Stimulated activated CD4-positive, alpha-beta T cell treated with anti-CD3 and anti-CD28 coated beads, Interleukin-2, amount 100 ng/mL, for 4 hours (primary cell): ENCODE data around the gene CDKN2A.

Experiments
- DNase-seq: peaks from one replicate; pipeline ENCODE4 v3.0.0-alpha.2; 2020; ENCODE audit warnings: low read depth

CDKN2A gene

GRCh38 chr9:21993893-21994555 is at the start of gene CDKN2A:
TSS of gene CDKN2A (minus strand) at chr9:21994392.
- no peak for DNase-seq

- no peak for DNase-seq
Measured at GRCh38 chr9:22043928-22044327, 49.7 kb upstream of the CDKN2A start.

GRCh38 chr9:22041775-22042174 is 47.6 kb upstream of the CDKN2A start:
- DNase-seq, result no peak

GRCh38 chr9:22041344-22041743 is 47.2 kb upstream of the CDKN2A start:
- no peak for DNase-seq

GRCh38 chr9:22040760-22041159 is 46.6 kb upstream of the CDKN2A start:
- DNase-seq, result no peak

GRCh38 chr9:22039258-22039657 is 45.1 kb upstream of the CDKN2A start:
- DNase-seq, result no peak

- DNase-seq, result no peak
Measured at GRCh38 chr9:22037954-22038690, 43.9 kb upstream of the CDKN2A start.

GRCh38 chr9:22036866-22037626 is 42.9 kb upstream of the CDKN2A start:
- no peak for DNase-seq

GRCh38 chr9:22035591-22036011 is 41.4 kb upstream of the CDKN2A start:
- DNase-seq, result no peak

- DNase-seq, result no peak
Measured at GRCh38 chr9:22033012-22033630, 38.9 kb upstream of the CDKN2A start.

- DNase-seq, result no peak
Measured at GRCh38 chr9:22031655-22032411, 37.6 kb upstream of the CDKN2A start.

GRCh38 chr9:22030101-22030598 is 36.0 kb upstream of the CDKN2A start:
- DNase-seq, result no peak

GRCh38 chr9:22029231-22029630 is 35.0 kb upstream of the CDKN2A start:
- no peak for DNase-seq

GRCh38 chr9:22028394-22028793 is 34.2 kb upstream of the CDKN2A start:
- DNase-seq, result no peak

- no peak for DNase-seq
Measured at GRCh38 chr9:22026696-22027095, 32.5 kb upstream of the CDKN2A start.

- no peak for DNase-seq
Measured at GRCh38 chr9:22022396-22022795, 28.2 kb upstream of the CDKN2A start.

- no peak for DNase-seq
Measured at GRCh38 chr9:22010866-22011625, 16.9 kb upstream of the CDKN2A start.

- DNase-seq, result no peak
Measured at GRCh38 chr9:22009506-22009867, 15.3 kb upstream of the CDKN2A start.

- peak; percentile 31 for DNase-seq
Measured at GRCh38 chr9:22008717-22009505, 14.7 kb upstream of the CDKN2A start, which contains the start of gene CDKN2B. TSS of gene CDKN2B (minus strand) at chr9:22009305. CDS start at chr9:22008953, 352 bp downstream.

GRCh38 chr9:22008384-22008716 is 14.2 kb upstream of the CDKN2A start:
- DNase-seq, result no peak
